GM23338 (cell line): ENCODE results near the gene PCP4.

Experiments
- CREB1 ChIP-seq: fragments of 250-450 bp; sonication (Bioruptor Pico); IDR thresholded peaks from 2 replicates; pipeline ENCODE4 v1.5.0; 2020; ENCODE audit warnings: low read depth, mild to moderate bottlenecking, moderate library complexity
- EZH2 ChIP-seq: fragments of 200-600 bp; sonication (generic); IDR thresholded peaks from one replicate; pipeline ENCODE4 v1.8.0; 2017; ENCODE audit warnings: antibody characterized with exemption, mild to moderate bottlenecking, low read depth; ENCODE audit not compliant: unreplicated experiment
- EZH2phosphoT487 ChIP-seq: fragments of 200-600 bp; sonication (generic); IDR thresholded peaks from one replicate; pipeline ENCODE4 v1.8.1; 2018; ENCODE audit warnings: antibody characterized with exemption; ENCODE audit not compliant: unreplicated experiment
- JUNB ChIP-seq: IDR thresholded peaks from one replicate; pipeline ENCODE4 v1.6.1; 2016; ENCODE audit warnings: antibody characterized with exemption; ENCODE audit not compliant: unreplicated experiment
- NANOG ChIP-seq: IDR thresholded peaks from 2 replicates; pipeline ENCODE4 v1.6.1; 2016; ENCODE audit warnings: antibody characterized with exemption, borderline replicate concordance
- POLR2AphosphoS5 ChIP-seq: IDR thresholded peaks from 2 replicates; pipeline ENCODE4 v1.6.1; 2016; ENCODE audit warnings: antibody characterized with exemption, low read depth
- ZNF114 ChIP-seq: fragments of 250-450 bp; sonication (Bioruptor Pico); IDR thresholded peaks from 2 replicates; pipeline ENCODE4 v1.5.0; 2020; ENCODE audit warnings: mild to moderate bottlenecking, moderate library complexity
- TF ChIP-seq, protein P1 (sequence below): IDR thresholded peaks from one replicate; pipeline ENCODE4 v1.6.1; 2018; ENCODE audit warnings: antibody characterized with exemption; ENCODE audit not compliant: unreplicated experiment
- TF ChIP-seq, protein P2 (sequence below), 2 experiments: fragments of 200-600 bp in 1 of 2; sonication (generic) in 1 of 2; conservative IDR thresholded peaks; 2 replicates each; pipeline versions ENCODE4 v1.5.1 to v1.6.1; 2016 to 2017; ENCODE audit warnings: antibody characterized with exemption in 2 of 2, low read depth in 2 of 2, mild to moderate bottlenecking in 2 of 2, moderate library complexity in 1 of 2
- TF ChIP-seq, protein P3 (sequence below): IDR thresholded peaks from 2 replicates; pipeline ENCODE4 v1.6.1; 2016; ENCODE audit warnings: antibody characterized with exemption

DNA sequence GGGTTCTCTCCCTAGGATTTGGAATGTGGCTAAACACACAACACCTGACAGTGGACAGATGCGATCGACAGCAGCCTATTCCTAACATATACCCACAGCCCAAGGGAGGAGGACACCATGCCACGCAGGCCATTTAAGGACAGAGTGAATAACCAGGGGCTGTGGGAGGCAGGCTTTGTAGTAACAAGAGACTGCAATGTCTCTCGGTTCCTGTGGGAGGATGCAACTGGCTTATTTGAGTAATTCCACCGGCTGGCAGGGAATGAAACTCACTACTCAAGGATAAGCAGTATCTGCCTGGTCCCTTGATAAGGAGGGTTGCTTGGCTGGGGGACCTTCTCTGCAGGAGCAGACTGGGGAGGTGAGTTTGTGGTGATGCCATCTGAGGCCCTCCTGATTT, 109.6 kb downstream of the PCP4 start:
- TF ChIP-seq EZH2 (no peak), POLR2AphosphoS5 (no peak), JUNB (no peak), CREB1 (CRISPR knock-in tag) (no peak), EZH2phosphoT487 (no peak), NANOG (no peak), ZNF114 (no peak)
- TF ChIP-seq, protein P1, sequence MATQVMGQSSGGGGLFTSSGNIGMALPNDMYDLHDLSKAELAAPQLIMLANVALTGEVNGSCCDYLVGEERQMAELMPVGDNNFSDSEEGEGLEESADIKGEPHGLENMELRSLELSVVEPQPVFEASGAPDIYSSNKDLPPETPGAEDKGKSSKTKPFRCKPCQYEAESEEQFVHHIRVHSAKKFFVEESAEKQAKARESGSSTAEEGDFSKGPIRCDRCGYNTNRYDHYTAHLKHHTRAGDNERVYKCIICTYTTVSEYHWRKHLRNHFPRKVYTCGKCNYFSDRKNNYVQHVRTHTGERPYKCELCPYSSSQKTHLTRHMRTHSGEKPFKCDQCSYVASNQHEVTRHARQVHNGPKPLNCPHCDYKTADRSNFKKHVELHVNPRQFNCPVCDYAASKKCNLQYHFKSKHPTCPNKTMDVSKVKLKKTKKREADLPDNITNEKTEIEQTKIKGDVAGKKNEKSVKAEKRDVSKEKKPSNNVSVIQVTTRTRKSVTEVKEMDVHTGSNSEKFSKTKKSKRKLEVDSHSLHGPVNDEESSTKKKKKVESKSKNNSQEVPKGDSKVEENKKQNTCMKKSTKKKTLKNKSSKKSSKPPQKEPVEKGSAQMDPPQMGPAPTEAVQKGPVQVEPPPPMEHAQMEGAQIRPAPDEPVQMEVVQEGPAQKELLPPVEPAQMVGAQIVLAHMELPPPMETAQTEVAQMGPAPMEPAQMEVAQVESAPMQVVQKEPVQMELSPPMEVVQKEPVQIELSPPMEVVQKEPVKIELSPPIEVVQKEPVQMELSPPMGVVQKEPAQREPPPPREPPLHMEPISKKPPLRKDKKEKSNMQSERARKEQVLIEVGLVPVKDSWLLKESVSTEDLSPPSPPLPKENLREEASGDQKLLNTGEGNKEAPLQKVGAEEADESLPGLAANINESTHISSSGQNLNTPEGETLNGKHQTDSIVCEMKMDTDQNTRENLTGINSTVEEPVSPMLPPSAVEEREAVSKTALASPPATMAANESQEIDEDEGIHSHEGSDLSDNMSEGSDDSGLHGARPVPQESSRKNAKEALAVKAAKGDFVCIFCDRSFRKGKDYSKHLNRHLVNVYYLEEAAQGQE = no peak
- TF ChIP-seq, protein P2, sequence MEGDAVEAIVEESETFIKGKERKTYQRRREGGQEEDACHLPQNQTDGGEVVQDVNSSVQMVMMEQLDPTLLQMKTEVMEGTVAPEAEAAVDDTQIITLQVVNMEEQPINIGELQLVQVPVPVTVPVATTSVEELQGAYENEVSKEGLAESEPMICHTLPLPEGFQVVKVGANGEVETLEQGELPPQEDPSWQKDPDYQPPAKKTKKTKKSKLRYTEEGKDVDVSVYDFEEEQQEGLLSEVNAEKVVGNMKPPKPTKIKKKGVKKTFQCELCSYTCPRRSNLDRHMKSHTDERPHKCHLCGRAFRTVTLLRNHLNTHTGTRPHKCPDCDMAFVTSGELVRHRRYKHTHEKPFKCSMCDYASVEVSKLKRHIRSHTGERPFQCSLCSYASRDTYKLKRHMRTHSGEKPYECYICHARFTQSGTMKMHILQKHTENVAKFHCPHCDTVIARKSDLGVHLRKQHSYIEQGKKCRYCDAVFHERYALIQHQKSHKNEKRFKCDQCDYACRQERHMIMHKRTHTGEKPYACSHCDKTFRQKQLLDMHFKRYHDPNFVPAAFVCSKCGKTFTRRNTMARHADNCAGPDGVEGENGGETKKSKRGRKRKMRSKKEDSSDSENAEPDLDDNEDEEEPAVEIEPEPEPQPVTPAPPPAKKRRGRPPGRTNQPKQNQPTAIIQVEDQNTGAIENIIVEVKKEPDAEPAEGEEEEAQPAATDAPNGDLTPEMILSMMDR (conservative IDR thresholded peaks at IDR 0.05; ENCODE audit: low read depth in 2 of 2) = no peak
- TF ChIP-seq, protein P3, sequence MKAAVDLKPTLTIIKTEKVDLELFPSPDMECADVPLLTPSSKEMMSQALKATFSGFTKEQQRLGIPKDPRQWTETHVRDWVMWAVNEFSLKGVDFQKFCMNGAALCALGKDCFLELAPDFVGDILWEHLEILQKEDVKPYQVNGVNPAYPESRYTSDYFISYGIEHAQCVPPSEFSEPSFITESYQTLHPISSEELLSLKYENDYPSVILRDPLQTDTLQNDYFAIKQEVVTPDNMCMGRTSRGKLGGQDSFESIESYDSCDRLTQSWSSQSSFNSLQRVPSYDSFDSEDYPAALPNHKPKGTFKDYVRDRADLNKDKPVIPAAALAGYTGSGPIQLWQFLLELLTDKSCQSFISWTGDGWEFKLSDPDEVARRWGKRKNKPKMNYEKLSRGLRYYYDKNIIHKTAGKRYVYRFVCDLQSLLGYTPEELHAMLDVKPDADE = no peak
